Activated CD4-positive, CD25-positive, alpha-beta regulatory T cell treated with anti-CD3 and anti-CD28 coated beads, Interleukin-2, amount 50 U/mL, for 72 hours (primary cell): ENCODE data around the gene SDK2.

Experiments used
- DNase-seq: peaks from one replicate; pipeline ENCODE4 v3.0.0; 2021

Gene SDK2

GRCh38 chr17:73380439-73381106, 263.7 kb downstream of the SDK2 start:
- DNase-seq, result no peak

GRCh38 chr17:73379826-73380225, 264.4 kb downstream of the SDK2 start:
- DNase-seq, result no peak

GRCh38 chr17:73378974-73379470, 265.2 kb downstream of the SDK2 start:
- DNase-seq, result no peak

- DNase-seq, result no peak
These were observed 267.6 kb downstream of the SDK2 start for GRCh38 chr17:73376636-73377035.

- DNase-seq, result no peak
These were observed 268.1 kb downstream of the SDK2 start for GRCh38 chr17:73376152-73376551.

GRCh38 chr17:73371836-73372235, 272.4 kb downstream of the SDK2 start:
- no peak for DNase-seq

GRCh38 chr17:73371285-73371684, 273.0 kb downstream of the SDK2 start:
- no peak for DNase-seq

- DNase-seq, result peak; percentile 84
These were observed 274.3 kb downstream of the SDK2 start for GRCh38 chr17:73369817-73370490.

GRCh38 chr17:73369111-73369521, 275.1 kb downstream of the SDK2 start:
- DNase-seq, result no peak

- DNase-seq, result no peak
These were observed 276.1 kb downstream of the SDK2 start for GRCh38 chr17:73368085-73368631.

GRCh38 chr17:73365906-73366623, 278.2 kb downstream of the SDK2 start:
- no peak for DNase-seq

GRCh38 chr17:73365301-73365874, 278.9 kb downstream of the SDK2 start:
- no peak for DNase-seq

GRCh38 chr17:73364155-73364522, 280.1 kb downstream of the SDK2 start:
- DNase-seq, result no peak

- no peak for DNase-seq
These were observed 280.6 kb downstream of the SDK2 start for GRCh38 chr17:73363442-73364154.

- no peak for DNase-seq
These were observed 281.5 kb downstream of the SDK2 start for GRCh38 chr17:73362697-73363096.

GRCh38 chr17:73360961-73361761, 283.1 kb downstream of the SDK2 start:
- DNase-seq, result no peak

GRCh38 chr17:73359987-73360410, 284.2 kb downstream of the SDK2 start:
- DNase-seq, result no peak

- no peak for DNase-seq
These were observed 284.9 kb downstream of the SDK2 start for GRCh38 chr17:73359352-73359751.

- DNase-seq, result no peak
These were observed 285.6 kb downstream of the SDK2 start for GRCh38 chr17:73358668-73359067.

- no peak for DNase-seq
These were observed 286.3 kb downstream of the SDK2 start for GRCh38 chr17:73357981-73358380.

- no peak for DNase-seq
These were observed 286.9 kb downstream of the SDK2 start for GRCh38 chr17:73357318-73357717.
